ENCODE data around the gene PGLYRP2. TPM values are rescaled to one million over a fixed set of nuclear protein-coding genes. Genes with fewer than 3 reads are reported as not detected.

Gene PGLYRP2
- total RNA-seq, 1 donor from 2014 or later: not detected

DNA sequence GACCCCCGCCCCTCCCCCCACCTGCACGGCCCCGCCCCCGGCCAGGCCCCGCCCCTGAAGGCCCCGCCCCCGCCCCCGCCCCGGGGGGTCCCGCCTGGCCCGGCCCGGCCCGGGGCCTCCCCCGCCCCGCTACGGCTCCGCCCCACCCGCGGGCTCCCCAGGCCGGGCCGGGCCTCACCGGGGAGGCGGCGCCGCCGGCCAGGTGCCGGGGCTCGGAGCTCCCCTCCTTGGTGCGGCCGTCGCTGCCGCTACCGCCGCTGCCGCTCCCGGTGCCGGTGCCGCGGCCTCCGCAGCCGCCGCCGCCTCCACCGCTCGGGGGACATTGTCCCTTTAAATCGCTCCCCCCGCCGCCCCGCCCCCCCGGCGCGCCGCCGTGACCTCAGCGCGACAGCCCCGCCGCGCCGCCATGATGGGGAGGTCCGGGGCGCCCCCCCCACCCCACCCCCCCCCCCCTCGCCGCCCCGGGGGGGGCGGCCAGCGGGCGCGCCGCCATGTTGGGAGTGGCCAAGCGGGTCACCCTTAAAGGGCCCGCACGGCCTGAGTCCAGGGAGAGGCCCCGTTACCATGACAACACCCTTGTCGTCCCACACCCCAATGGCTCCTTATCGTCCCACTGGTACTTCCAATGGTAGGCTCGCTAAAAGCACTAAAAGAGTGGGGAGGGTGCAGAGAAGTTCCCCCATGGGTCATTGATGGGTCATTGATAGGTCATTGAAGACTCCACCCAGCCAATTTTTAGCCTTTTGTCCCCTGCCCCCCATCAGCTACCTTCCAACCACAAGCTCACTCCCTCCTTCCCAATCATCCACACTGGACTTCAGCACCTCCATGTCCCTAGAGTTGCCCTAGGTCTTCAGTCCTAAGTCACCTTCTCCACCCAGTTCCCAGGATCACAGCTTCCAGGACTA, 29.4 kb downstream of the PGLYRP2 start, which contains the start of gene WIZ:
WIZ (minus strand) TSS at position 337 of the 908 bp plus-strand sequence. CDS start 1,649 bp downstream, outside the sequence.
- no peak within 1 kb of the TSS for H3K27ac ChIP-seq (ENCODE audit: low read depth, low read length)
- Mint-ChIP-seq H3K36me3 (ENCODE audit: low read depth, unreplicated experiment) (peaks cover 14% of the 10 kb centered on the region), H3K27me3 (ENCODE audit: low read depth, unreplicated experiment) (peaks cover 22% of the 10 kb centered on the region), H3K4me1 (ENCODE audit: low read depth, unreplicated experiment) (no peaks in the 10 kb centered on the region), H3K4me3 (ENCODE audit: unreplicated experiment) (peak within 1 kb of the TSS; percentile 84), H3K27ac (ENCODE audit: unreplicated experiment) (peak within 1 kb of the TSS; percentile 38), H3K9me3 (ENCODE audit: unreplicated experiment) (peaks cover 1% of the 10 kb centered on the region)
- H3K27me3 ChIP-seq (ENCODE audit: insufficient read depth, low read length): peaks cover under 1% of the 10 kb centered on the region
- peak within 1 kb of the TSS; percentile 44 for H3K4me3 ChIP-seq (ENCODE audit: insufficient read depth, low read depth, low read length)
- H4K20me1 ChIP-seq (ENCODE audit: insufficient read depth, low read length): no peaks in the 10 kb centered on the region
- no peaks in the 10 kb centered on the region for H3K79me2 ChIP-seq (ENCODE audit: insufficient read depth, low read length)
- H3K36me3 ChIP-seq (ENCODE audit: insufficient read depth, low read length): no peaks in the 10 kb centered on the region
- peak within 1 kb of the TSS; percentile 84 for H2AFZ ChIP-seq (ENCODE audit: low read depth, low read length)
- DNase-seq (ENCODE audit: low read depth) (no peak), FAIRE-seq (no peak)
- no peak for TF ChIP-seq EZH2 (IDR thresholded peaks at IDR 0.05; ENCODE audit: insufficient read depth, low read length)
- TF ChIP-seq, protein P1, sequence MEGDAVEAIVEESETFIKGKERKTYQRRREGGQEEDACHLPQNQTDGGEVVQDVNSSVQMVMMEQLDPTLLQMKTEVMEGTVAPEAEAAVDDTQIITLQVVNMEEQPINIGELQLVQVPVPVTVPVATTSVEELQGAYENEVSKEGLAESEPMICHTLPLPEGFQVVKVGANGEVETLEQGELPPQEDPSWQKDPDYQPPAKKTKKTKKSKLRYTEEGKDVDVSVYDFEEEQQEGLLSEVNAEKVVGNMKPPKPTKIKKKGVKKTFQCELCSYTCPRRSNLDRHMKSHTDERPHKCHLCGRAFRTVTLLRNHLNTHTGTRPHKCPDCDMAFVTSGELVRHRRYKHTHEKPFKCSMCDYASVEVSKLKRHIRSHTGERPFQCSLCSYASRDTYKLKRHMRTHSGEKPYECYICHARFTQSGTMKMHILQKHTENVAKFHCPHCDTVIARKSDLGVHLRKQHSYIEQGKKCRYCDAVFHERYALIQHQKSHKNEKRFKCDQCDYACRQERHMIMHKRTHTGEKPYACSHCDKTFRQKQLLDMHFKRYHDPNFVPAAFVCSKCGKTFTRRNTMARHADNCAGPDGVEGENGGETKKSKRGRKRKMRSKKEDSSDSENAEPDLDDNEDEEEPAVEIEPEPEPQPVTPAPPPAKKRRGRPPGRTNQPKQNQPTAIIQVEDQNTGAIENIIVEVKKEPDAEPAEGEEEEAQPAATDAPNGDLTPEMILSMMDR (IDR thresholded peaks at IDR 0.05; ENCODE audit: insufficient read depth, low read depth, low read length): no peak
- no peaks in the 10 kb centered on the region for H3K9me3 ChIP-seq (ENCODE audit: insufficient read depth, low read depth, low read length)
- peak within 1 kb of the TSS; percentile 41 for H3K9ac ChIP-seq (ENCODE audit: low read length)
- H3K4me2 ChIP-seq (ENCODE audit: low read length): peak within 1 kb of the TSS; percentile 84
- peaks cover 6% of the 10 kb centered on the region for H3K4me1 ChIP-seq (ENCODE audit: insufficient read depth, low read length)

DNA sequence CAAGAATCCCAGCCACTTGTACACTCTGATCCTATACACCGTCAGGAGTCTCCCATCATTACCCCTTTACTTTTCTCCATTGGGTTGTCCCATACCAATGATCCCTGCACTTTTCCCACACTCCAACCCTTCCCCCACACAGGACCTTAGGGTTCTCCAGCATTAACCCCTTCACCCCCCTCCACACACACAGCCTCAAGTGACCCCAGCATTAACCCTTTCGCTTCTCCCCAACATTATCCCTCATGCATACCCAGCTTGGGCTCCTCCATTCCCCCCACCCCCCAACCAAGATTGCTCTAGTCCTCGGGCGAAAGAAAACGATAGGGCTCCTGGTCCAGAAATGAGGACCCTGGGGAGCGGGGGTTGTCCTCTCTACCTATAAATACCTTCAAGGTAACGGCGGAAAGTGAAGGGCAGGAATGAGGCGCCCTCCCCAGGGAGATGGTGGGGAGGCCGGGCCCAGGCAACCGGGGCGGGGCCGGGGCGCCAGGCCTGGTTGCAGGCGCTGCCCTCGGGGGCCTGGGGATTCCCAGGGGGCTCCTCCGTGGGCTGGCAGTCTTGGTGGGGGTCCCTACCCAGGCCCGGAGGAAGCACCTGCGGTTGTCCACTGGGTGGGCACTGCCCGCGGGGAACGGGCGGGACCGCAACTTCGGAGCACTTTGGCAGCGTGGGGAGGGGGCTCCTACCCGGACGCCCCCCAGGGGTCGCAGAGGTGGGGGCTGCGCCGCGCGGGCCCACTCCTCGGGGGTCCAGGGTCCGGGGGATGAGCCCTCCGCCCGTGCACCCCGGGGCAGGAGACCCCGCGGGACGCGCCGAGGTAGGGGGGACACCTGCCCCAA, 30.3 kb downstream of the PGLYRP2 start:
- H3K79me2 ChIP-seq (ENCODE audit: insufficient read depth, low read length): no peaks in the 10 kb centered on the region
- H3K36me3 Mint-ChIP-seq (ENCODE audit: low read depth, unreplicated experiment): peaks cover 16% of the 10 kb centered on the region
- H3K27ac Mint-ChIP-seq (ENCODE audit: unreplicated experiment): peak overlapping the region; percentile 1
- no peaks in the 10 kb centered on the region for H3K4me1 Mint-ChIP-seq (ENCODE audit: low read depth, unreplicated experiment)
- H4K20me1 ChIP-seq (ENCODE audit: insufficient read depth, low read length): no peaks in the 10 kb centered on the region
- no peak for DNase-seq (ENCODE audit: low read depth)
- peak overlapping the region; percentile 84 for H3K4me2 ChIP-seq (ENCODE audit: low read length)
- H3K4me1 ChIP-seq (ENCODE audit: insufficient read depth, low read length): peaks cover 6% of the 10 kb centered on the region
- H3K9me3 Mint-ChIP-seq (ENCODE audit: unreplicated experiment): no peaks in the 10 kb centered on the region
- H3K9ac ChIP-seq (ENCODE audit: low read length): peak overlapping the region; percentile 41
- H3K27me3 Mint-ChIP-seq (ENCODE audit: low read depth, unreplicated experiment): peaks cover 14% of the 10 kb centered on the region
- no peaks in the 10 kb centered on the region for H3K36me3 ChIP-seq (ENCODE audit: insufficient read depth, low read length)
- peak overlapping the region; percentile 56 for H2AFZ ChIP-seq (ENCODE audit: low read depth, low read length)
- H3K4me3 Mint-ChIP-seq (ENCODE audit: unreplicated experiment): peak overlapping the region; percentile 84
- H3K27ac ChIP-seq (ENCODE audit: low read depth, low read length): no peak overlapping the region
- no peaks in the 10 kb centered on the region for H3K9me3 ChIP-seq (ENCODE audit: insufficient read depth, low read depth, low read length)
- H3K4me3 ChIP-seq (ENCODE audit: insufficient read depth, low read depth, low read length): peak overlapping the region; percentile 44
- H3K27me3 ChIP-seq (ENCODE audit: insufficient read depth, low read length): no peaks in the 10 kb centered on the region
- FAIRE-seq: no peak
- TF ChIP-seq, protein P1 (IDR thresholded peaks at IDR 0.05; ENCODE audit: insufficient read depth, low read depth, low read length): no peak
- no peak for TF ChIP-seq EZH2 (IDR thresholded peaks at IDR 0.05; ENCODE audit: insufficient read depth, low read length)
